Esophagus muscularis mucosa (tissue), 4 donors: ENCODE data around the gene AIF1. TPM values are rescaled to one million over a fixed set of nuclear protein-coding genes. Genes with fewer than 3 reads are reported as not detected.
A peak's percentile ranks its signal among the peaks of the same experiment; 100 is the strongest.

Experiments used
- DNase-seq: peaks from one replicate; pipeline ENCODE4 v3.0.0-alpha.2; 2017; ENCODE audit errors: extremely low spot score
- H3K27ac ChIP-seq, 4 donors: fragments of 200-600 bp; sonication (generic); replicated peaks in 1 of 4; 1 replicate in 3 of 4; 2 replicates in 1 of 4; pipeline ENCODE4 v1.5.1; 2016 to 2019; ENCODE audit warnings: mild to moderate bottlenecking in 1 of 4
- H3K27me3 ChIP-seq, 4 donors: fragments of 200-600 bp; sonication (generic); one replicate each; pipeline versions ENCODE4 v1.5.1 to v1.6.0; 2016 to 2019
- H3K36me3 ChIP-seq, 4 donors: fragments of 200-600 bp; sonication (generic); one replicate each; pipeline ENCODE4 v1.5.1; 2016 to 2019
- H3K4me1 ChIP-seq, 4 donors: fragments of 200-600 bp; sonication (generic); one replicate each; pipeline ENCODE4 v1.5.1; 2016 to 2019
- H3K4me3 ChIP-seq, 4 donors: fragments of 200-600 bp; sonication (generic); 1 replicate in 2 of 4; 2 replicates in 2 of 4; pipeline ENCODE4 v1.5.1; 2016 to 2019; ENCODE audit warnings: mild to moderate bottlenecking in 4 of 4, moderate library complexity in 1 of 4
- H3K9me3 ChIP-seq, 4 donors: fragments of 200-600 bp; sonication (generic); 1 replicate in 3 of 4; 2 replicates in 1 of 4; pipeline ENCODE4 v1.5.1; 2016 to 2019
- EP300 ChIP-seq: sonication (generic); formaldehyde crosslinking; IDR thresholded peaks from one replicate; pipeline ENCODE4 v1.6.1; 2017; ENCODE audit warnings: antibody characterized with exemption
- POLR2A ChIP-seq: fragments of 450-650 bp; IDR thresholded peaks from one replicate; pipeline ENCODE4 v1.6.1; 2017; ENCODE audit warnings: antibody characterized with exemption, moderate library complexity, mild to moderate bottlenecking, low read depth
- POLR2AphosphoS5 ChIP-seq, 2 donors: sonication (generic); formaldehyde crosslinking; IDR thresholded peaks; one replicate each; pipeline ENCODE4 v1.6.1; 2017; ENCODE audit warnings: antibody characterized with exemption in 2 of 2
- WGBS: methylation state at CpG from one replicate; pipeline ENCODE4 v1.1.5; 2018; 5-methylcytosine and 5-hydroxymethylcytosine counted together
- intact Hi-C: fragments of 100-400 bp; cut with DNase I; formaldehyde crosslinking; loops from one replicate; pipeline ENCODE4 v1.15.1; 2023
- total RNA-seq, 4 donors: library from RNA; depleted of rRNA; stranded (reverse); fragments of >200 nt; gene quantifications; one replicate each; pipeline versions ENCODE4 v1.1.0 to v1.2.1, GENCODE V29; 2016
- TF ChIP-seq, protein P1 (sequence below), 3 experiments: fragments of 200-600 bp in 2 of 3; fragments of 450-650 bp in 1 of 3; sonication (generic) in 2 of 3; IDR thresholded peaks; one replicate each; pipeline ENCODE4 v1.5.1; 2017 to 2019; ENCODE audit warnings: antibody characterized with exemption in 3 of 3, mild to moderate bottlenecking in 2 of 3, moderate library complexity in 1 of 3

Gene AIF1
- total RNA-seq, 4 donors from 2014 or later: 9.4 to 41.9 (median 14.4) TPM

- Histone ChIP-seq H3K4me3 (no peak overlapping the region), H3K4me1 (peaks cover 0 to 5% (median 2%) of the 10 kb centered on the region in 4 donors), H3K27ac (peak overlapping the region in 1 of 4 donors; percentile 34), H3K36me3 (peaks cover 73 to 100% (median 100%) of the 10 kb centered on the region in 4 donors), H3K9me3 (no peaks in the 10 kb centered on the region), H3K27me3 (no peaks in the 10 kb centered on the region)
- 86% methylated on average over 27 of the region's 32 CpGs for WGBS
- TF ChIP-seq, protein P1, sequence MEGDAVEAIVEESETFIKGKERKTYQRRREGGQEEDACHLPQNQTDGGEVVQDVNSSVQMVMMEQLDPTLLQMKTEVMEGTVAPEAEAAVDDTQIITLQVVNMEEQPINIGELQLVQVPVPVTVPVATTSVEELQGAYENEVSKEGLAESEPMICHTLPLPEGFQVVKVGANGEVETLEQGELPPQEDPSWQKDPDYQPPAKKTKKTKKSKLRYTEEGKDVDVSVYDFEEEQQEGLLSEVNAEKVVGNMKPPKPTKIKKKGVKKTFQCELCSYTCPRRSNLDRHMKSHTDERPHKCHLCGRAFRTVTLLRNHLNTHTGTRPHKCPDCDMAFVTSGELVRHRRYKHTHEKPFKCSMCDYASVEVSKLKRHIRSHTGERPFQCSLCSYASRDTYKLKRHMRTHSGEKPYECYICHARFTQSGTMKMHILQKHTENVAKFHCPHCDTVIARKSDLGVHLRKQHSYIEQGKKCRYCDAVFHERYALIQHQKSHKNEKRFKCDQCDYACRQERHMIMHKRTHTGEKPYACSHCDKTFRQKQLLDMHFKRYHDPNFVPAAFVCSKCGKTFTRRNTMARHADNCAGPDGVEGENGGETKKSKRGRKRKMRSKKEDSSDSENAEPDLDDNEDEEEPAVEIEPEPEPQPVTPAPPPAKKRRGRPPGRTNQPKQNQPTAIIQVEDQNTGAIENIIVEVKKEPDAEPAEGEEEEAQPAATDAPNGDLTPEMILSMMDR (IDR thresholded peaks at IDR 0.05): no peak
- no peak for TF ChIP-seq EP300
- TF ChIP-seq POLR2AphosphoS5 (IDR thresholded peaks at IDR 0.05): peak in 1 of 2 donors; percentile 12
- DNase-seq: no peak
- intact Hi-C loops: no loop called here
Measured at GRCh38 chr6:31631681-31632278, 16.7 kb downstream of the AIF1 start.

- no peak for DNase-seq
Measured at GRCh38 chr6:31632279-31632946, 17.4 kb downstream of the AIF1 start.

DNA sequence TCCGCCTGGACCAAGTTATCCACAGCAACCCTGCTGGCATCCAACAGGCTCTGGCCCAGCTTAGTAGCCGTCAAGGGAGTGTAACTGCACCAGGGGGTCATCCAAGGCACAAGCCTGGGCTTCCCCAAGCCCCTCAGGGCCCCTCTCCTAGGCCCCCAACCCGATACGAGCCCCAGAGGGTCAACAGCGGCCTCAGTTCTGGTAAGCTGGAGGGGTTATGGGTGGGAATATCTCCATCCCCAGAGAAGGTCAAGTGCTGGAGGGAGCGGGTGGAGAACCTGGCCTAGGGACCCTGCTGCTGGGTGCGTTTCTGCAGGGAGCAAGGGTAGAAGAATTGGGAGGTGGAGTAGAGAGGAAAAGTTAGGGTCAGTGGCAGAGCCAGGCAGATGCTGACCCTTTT lies 18.4 kb downstream of the AIF1 start:
- DNase-seq: no peak
- TF ChIP-seq, protein P1 (IDR thresholded peaks at IDR 0.05): no peak
- TF ChIP-seq EP300: no peak
- TF ChIP-seq POLR2AphosphoS5 (IDR thresholded peaks at IDR 0.05): no peak
- no peak for TF ChIP-seq POLR2A
- Histone ChIP-seq H3K27ac (peak overlapping the region in 2 of 4 donors; percentile 6 to 34), H3K27me3 (no peaks in the 10 kb centered on the region), H3K4me3 (no peak overlapping the region), H3K9me3 (no peaks in the 10 kb centered on the region), H3K4me1 (peaks cover 0 to 5% (median 2%) of the 10 kb centered on the region in 4 donors), H3K36me3 (peaks cover 72 to 100% (median 100%) of the 10 kb centered on the region in 4 donors)
- 91% methylated on average over 7 of the region's 7 CpGs for WGBS
- intact Hi-C loops: no loop called here

More at GRCh38 chr6:31632279-31632946, 17.4 kb downstream of the AIF1 start:
- intact Hi-C loops: no loop called here
- Histone ChIP-seq H3K27me3 (no peaks in the 10 kb centered on the region), H3K4me1 (peaks cover 0 to 5% (median 2%) of the 10 kb centered on the region in 4 donors), H3K36me3 (peaks cover 73 to 100% (median 100%) of the 10 kb centered on the region in 4 donors), H3K27ac (peak overlapping the region in 2 of 4 donors; percentile 15 to 34), H3K4me3 (no peak overlapping the region), H3K9me3 (no peaks in the 10 kb centered on the region)
- TF ChIP-seq POLR2AphosphoS5 (IDR thresholded peaks at IDR 0.05) (no peak), EP300 (no peak), POLR2A (no peak)
- TF ChIP-seq, protein P1 (IDR thresholded peaks at IDR 0.05): no peak
- 85% methylated on average over 22 of the region's 26 CpGs for WGBS

- H3K9me3 ChIP-seq: no peaks in the 10 kb centered on the region
- peaks cover 0 to 5% (median 2%) of the 10 kb centered on the region in 4 donors for H3K4me1 ChIP-seq
- TF ChIP-seq, protein P1 (IDR thresholded peaks at IDR 0.05): no peak
- no peak for TF ChIP-seq EP300
- no peak for TF ChIP-seq POLR2AphosphoS5 (IDR thresholded peaks at IDR 0.05)
- TF ChIP-seq POLR2A: no peak
- DNase-seq: no peak
- no peak overlapping the region for H3K27ac ChIP-seq
- H3K36me3 ChIP-seq: peaks cover 73 to 100% (median 99%) of the 10 kb centered on the region in 4 donors
- intact Hi-C loops: no loop called here
- no peak overlapping the region for H3K4me3 ChIP-seq
- WGBS: 56% methylated on average over 1 of the region's 3 CpGs
- no peaks in the 10 kb centered on the region for H3K27me3 ChIP-seq
Measured at GRCh38 chr6:31634131-31634530, 19.1 kb downstream of the AIF1 start.
